Measurements from ENCODE around the gene ADARB1. TPM values are rescaled to one million over a fixed set of nuclear protein-coding genes. Genes with fewer than 3 reads are reported as not detected.

Gene ADARB1
- total and polyA plus RNA-seq, 2 of the 8 experiments (the other 6 are each of a cell fraction or from before 2014, with no cell fraction given): 4.7 to 14.9 TPM

DNA sequence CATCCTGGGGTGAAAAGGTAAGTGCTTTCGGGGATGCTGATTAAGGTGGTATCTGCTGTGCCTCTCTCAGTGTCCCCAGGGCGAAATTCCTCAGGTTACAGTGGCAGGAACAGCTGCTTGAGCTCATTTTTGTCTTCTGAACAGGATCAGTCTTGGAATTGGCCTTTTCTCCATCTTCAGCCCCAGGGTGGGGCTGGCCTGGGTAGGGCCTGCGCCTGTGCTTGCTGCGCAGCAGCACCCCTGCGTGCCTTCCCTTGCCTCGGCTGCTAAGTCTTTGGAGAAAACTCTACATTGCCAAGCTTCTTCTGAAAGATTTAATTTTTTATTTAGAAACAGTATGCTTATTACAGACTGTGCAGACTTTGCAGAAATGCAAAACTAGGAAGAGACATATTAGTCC is 41.7 kb downstream of the ADARB1 start (continued):
- TF ChIP-seq, protein P1, sequence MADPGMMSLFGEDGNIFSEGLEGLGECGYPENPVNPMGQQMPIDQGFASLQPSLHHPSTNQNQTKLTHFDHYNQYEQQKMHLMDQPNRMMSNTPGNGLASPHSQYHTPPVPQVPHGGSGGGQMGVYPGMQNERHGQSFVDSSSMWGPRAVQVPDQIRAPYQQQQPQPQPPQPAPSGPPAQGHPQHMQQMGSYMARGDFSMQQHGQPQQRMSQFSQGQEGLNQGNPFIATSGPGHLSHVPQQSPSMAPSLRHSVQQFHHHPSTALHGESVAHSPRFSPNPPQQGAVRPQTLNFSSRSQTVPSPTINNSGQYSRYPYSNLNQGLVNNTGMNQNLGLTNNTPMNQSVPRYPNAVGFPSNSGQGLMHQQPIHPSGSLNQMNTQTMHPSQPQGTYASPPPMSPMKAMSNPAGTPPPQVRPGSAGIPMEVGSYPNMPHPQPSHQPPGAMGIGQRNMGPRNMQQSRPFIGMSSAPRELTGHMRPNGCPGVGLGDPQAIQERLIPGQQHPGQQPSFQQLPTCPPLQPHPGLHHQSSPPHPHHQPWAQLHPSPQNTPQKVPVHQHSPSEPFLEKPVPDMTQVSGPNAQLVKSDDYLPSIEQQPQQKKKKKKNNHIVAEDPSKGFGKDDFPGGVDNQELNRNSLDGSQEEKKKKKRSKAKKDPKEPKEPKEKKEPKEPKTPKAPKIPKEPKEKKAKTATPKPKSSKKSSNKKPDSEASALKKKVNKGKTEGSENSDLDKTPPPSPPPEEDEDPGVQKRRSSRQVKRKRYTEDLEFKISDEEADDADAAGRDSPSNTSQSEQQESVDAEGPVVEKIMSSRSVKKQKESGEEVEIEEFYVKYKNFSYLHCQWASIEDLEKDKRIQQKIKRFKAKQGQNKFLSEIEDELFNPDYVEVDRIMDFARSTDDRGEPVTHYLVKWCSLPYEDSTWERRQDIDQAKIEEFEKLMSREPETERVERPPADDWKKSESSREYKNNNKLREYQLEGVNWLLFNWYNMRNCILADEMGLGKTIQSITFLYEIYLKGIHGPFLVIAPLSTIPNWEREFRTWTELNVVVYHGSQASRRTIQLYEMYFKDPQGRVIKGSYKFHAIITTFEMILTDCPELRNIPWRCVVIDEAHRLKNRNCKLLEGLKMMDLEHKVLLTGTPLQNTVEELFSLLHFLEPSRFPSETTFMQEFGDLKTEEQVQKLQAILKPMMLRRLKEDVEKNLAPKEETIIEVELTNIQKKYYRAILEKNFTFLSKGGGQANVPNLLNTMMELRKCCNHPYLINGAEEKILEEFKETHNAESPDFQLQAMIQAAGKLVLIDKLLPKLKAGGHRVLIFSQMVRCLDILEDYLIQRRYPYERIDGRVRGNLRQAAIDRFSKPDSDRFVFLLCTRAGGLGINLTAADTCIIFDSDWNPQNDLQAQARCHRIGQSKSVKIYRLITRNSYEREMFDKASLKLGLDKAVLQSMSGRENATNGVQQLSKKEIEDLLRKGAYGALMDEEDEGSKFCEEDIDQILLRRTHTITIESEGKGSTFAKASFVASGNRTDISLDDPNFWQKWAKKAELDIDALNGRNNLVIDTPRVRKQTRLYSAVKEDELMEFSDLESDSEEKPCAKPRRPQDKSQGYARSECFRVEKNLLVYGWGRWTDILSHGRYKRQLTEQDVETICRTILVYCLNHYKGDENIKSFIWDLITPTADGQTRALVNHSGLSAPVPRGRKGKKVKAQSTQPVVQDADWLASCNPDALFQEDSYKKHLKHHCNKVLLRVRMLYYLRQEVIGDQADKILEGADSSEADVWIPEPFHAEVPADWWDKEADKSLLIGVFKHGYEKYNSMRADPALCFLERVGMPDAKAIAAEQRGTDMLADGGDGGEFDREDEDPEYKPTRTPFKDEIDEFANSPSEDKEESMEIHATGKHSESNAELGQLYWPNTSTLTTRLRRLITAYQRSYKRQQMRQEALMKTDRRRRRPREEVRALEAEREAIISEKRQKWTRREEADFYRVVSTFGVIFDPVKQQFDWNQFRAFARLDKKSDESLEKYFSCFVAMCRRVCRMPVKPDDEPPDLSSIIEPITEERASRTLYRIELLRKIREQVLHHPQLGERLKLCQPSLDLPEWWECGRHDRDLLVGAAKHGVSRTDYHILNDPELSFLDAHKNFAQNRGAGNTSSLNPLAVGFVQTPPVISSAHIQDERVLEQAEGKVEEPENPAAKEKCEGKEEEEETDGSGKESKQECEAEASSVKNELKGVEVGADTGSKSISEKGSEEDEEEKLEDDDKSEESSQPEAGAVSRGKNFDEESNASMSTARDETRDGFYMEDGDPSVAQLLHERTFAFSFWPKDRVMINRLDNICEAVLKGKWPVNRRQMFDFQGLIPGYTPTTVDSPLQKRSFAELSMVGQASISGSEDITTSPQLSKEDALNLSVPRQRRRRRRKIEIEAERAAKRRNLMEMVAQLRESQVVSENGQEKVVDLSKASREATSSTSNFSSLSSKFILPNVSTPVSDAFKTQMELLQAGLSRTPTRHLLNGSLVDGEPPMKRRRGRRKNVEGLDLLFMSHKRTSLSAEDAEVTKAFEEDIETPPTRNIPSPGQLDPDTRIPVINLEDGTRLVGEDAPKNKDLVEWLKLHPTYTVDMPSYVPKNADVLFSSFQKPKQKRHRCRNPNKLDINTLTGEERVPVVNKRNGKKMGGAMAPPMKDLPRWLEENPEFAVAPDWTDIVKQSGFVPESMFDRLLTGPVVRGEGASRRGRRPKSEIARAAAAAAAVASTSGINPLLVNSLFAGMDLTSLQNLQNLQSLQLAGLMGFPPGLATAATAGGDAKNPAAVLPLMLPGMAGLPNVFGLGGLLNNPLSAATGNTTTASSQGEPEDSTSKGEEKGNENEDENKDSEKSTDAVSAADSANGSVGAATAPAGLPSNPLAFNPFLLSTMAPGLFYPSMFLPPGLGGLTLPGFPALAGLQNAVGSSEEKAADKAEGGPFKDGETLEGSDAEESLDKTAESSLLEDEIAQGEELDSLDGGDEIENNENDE (IDR thresholded peaks at IDR 0.05; ENCODE audit: insufficient replicate concordance, low read length): no peak

Measured in H1 (cell line).